Fibroblast of skin of abdomen (primary cell): ENCODE results near the gene DAND5.
"Not testable (repeated sequence)": the region's sequence is repeated elsewhere in the genome, so short reads cannot be mapped to it uniquely, and the experiment has no call there.

Experiments used
- DNase-seq: peaks from one replicate; pipeline ENCODE4 v3.0.0-alpha.2; 2013

The DAND5 gene

GRCh38 chr19:12946092-12946721 lies 23.2 kb upstream of the DAND5 start:
- DNase-seq, result peak; percentile 80

GRCh38 chr19:12946731-12947496 lies 22.5 kb upstream of the DAND5 start:
- no peak for DNase-seq

- no peak for DNase-seq
Observed at GRCh38 chr19:12947702-12948611, 21.4 kb upstream of the DAND5 start.

GRCh38 chr19:12948612-12949362 lies 20.6 kb upstream of the DAND5 start:
- DNase-seq, result no peak

GRCh38 chr19:12949363-12950283 lies 19.8 kb upstream of the DAND5 start:
- DNase-seq, result no peak

GRCh38 chr19:12952050-12952449 lies 17.3 kb upstream of the DAND5 start:
- not testable (repeated sequence) for DNase-seq

- peak; percentile 74 for DNase-seq
Observed at GRCh38 chr19:12952488-12953137, 16.8 kb upstream of the DAND5 start.

GRCh38 chr19:12953138-12953798 lies 16.1 kb upstream of the DAND5 start:
- no peak for DNase-seq

- DNase-seq, result no peak
Observed at GRCh38 chr19:12953799-12954611, 15.4 kb upstream of the DAND5 start.

- DNase-seq, result no peak
Observed at GRCh38 chr19:12954612-12954962, 14.8 kb upstream of the DAND5 start.

GRCh38 chr19:12955575-12955974 lies 13.8 kb upstream of the DAND5 start:
- DNase-seq, result not testable (repeated sequence)

- DNase-seq, result no peak
Observed at GRCh38 chr19:12955996-12956395, 13.4 kb upstream of the DAND5 start.

GRCh38 chr19:12956446-12957388 lies 12.7 kb upstream of the DAND5 start, which contains the start of gene GADD45GIP1:
TSS of gene GADD45GIP1 (minus strand) at chr19:12957223. CDS start at chr19:12957212, 11 bp downstream.
- DNase-seq, result peak; percentile 78

- DNase-seq, result not testable (repeated sequence)
Observed at GRCh38 chr19:12957389-12957952, 11.9 kb upstream of the DAND5 start.

GRCh38 chr19:12959481-12959880 lies 9.9 kb upstream of the DAND5 start:
- DNase-seq, result no peak

GRCh38 chr19:12965017-12965811 lies 4.2 kb upstream of the DAND5 start:
- peak; percentile 70 for DNase-seq

GRCh38 chr19:12965812-12966135 lies 3.6 kb upstream of the DAND5 start:
- DNase-seq, result no peak
